Hepatocyte (in vitro differentiated cells): ENCODE data around the gene HERC3.

Experiments
- EZH2 ChIP-seq: fragments of 200-600 bp; sonication (generic); IDR thresholded peaks from 2 replicates; pipeline ENCODE4 v1.6.1; 2016; ENCODE audit warnings: antibody characterized with exemption, mild to moderate bottlenecking, borderline replicate concordance
- EZH2phosphoT487 ChIP-seq: fragments of 200-600 bp; sonication (generic); IDR thresholded peaks from one replicate; pipeline ENCODE4 v1.6.1; 2018; ENCODE audit warnings: antibody characterized with exemption, mild to moderate bottlenecking, low read depth, moderate library complexity; ENCODE audit not compliant: unreplicated experiment, severe bottlenecking
- TF ChIP-seq, protein P1 (sequence below): fragments of 200-600 bp; sonication (generic); IDR thresholded peaks from 2 replicates; pipeline ENCODE4 v1.5.1; 2016; ENCODE audit warnings: antibody characterized with exemption, mild to moderate bottlenecking; ENCODE audit not compliant: poor library complexity

DNA sequence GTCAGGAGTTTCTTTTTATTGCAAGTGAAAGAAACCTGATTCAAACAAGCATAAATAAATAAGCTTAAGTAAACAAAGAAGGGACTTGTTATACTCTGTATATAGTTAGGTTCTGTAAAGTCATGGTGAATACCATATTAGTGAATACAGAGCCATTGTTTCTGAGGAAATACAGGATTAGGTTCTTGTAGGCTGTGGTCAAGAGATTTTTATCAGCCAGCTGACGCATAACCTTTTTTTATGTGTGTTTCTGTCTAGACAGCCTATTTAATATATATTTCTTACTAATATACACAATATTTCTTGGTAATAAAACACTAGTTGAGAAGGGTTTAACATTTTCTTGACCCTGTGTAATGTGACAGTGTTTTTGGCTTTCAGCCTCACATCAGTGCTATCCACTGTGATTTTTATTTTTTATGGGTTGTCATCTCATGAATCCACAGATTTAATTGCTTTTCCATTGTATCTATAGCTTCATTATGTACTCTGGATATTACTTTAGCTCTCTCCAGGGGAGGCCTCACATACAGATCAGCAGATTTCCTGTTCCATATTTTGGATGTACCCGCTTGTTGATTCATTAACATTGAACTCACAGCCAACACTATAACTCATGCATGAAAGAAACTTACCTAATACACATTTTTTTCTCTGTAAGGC is 8.0 kb downstream of the HERC3 start:
- TF ChIP-seq, protein P1, sequence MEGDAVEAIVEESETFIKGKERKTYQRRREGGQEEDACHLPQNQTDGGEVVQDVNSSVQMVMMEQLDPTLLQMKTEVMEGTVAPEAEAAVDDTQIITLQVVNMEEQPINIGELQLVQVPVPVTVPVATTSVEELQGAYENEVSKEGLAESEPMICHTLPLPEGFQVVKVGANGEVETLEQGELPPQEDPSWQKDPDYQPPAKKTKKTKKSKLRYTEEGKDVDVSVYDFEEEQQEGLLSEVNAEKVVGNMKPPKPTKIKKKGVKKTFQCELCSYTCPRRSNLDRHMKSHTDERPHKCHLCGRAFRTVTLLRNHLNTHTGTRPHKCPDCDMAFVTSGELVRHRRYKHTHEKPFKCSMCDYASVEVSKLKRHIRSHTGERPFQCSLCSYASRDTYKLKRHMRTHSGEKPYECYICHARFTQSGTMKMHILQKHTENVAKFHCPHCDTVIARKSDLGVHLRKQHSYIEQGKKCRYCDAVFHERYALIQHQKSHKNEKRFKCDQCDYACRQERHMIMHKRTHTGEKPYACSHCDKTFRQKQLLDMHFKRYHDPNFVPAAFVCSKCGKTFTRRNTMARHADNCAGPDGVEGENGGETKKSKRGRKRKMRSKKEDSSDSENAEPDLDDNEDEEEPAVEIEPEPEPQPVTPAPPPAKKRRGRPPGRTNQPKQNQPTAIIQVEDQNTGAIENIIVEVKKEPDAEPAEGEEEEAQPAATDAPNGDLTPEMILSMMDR, result no peak
- TF ChIP-seq EZH2phosphoT487, result no peak
- TF ChIP-seq EZH2, result no peak
